AG09319 (cell line): Measurements from ENCODE around the gene MRPS23.
"Not testable (repeated sequence)": the region's sequence is repeated elsewhere in the genome, so short reads cannot be mapped to it uniquely, and the experiment has no call there.

Experiments used
- DNase-seq: peaks from one replicate; pipeline ENCODE4 v3.0.0-alpha.2; 2010; ENCODE audit warnings: low read depth; ENCODE audit errors: extremely low read depth
- TF ChIP-seq, protein P1 (sequence below): IDR thresholded peaks from 2 replicates; pipeline ENCODE4 v1.5.1; 2011; ENCODE audit warnings: low read depth, mild to moderate bottlenecking, inconsistent platforms, low read length, moderate library complexity

MRPS23 gene

DNA sequence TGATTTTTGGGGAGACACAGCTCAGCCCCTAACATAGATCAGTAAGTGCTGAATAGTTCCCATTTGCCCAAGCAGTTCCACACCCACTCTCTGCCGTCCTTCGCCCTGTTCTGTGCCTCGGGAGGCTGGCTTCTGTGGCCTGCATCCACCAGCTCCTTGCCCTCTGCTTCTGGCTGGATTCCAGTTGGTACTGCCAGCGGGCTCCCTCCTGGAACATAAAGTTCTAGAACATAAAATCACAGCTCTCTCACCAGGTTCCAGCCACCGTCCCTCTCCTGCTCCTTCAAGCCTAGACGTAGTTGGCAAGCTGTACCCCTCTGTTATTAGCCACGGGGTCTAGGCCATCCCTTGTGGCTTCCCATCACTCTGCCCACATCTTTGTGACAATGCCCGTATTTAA lies 3.9 kb upstream of the MRPS23 start:
- TF ChIP-seq, protein P1, sequence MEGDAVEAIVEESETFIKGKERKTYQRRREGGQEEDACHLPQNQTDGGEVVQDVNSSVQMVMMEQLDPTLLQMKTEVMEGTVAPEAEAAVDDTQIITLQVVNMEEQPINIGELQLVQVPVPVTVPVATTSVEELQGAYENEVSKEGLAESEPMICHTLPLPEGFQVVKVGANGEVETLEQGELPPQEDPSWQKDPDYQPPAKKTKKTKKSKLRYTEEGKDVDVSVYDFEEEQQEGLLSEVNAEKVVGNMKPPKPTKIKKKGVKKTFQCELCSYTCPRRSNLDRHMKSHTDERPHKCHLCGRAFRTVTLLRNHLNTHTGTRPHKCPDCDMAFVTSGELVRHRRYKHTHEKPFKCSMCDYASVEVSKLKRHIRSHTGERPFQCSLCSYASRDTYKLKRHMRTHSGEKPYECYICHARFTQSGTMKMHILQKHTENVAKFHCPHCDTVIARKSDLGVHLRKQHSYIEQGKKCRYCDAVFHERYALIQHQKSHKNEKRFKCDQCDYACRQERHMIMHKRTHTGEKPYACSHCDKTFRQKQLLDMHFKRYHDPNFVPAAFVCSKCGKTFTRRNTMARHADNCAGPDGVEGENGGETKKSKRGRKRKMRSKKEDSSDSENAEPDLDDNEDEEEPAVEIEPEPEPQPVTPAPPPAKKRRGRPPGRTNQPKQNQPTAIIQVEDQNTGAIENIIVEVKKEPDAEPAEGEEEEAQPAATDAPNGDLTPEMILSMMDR = no peak
- no peak for DNase-seq

DNA sequence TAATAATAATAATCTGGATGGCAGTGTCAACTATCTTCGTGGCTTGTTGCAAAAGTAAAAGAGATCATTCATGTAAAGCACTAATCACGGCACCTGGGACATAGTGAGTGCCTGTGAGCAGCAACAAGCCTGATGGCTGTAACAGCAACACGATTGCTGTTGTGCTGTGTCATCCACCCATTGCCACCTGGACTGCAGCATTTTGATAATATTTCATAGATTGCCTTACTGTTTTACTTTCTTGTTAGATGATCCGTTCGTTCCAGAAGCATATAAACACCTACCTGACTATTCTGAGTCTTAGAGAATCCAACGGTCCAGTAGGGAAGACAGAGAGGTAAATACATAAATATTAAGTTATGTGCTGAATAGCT lies 3.1 kb upstream of the MRPS23 start:
- no peak for DNase-seq
- TF ChIP-seq, protein P1 = no peak

DNA sequence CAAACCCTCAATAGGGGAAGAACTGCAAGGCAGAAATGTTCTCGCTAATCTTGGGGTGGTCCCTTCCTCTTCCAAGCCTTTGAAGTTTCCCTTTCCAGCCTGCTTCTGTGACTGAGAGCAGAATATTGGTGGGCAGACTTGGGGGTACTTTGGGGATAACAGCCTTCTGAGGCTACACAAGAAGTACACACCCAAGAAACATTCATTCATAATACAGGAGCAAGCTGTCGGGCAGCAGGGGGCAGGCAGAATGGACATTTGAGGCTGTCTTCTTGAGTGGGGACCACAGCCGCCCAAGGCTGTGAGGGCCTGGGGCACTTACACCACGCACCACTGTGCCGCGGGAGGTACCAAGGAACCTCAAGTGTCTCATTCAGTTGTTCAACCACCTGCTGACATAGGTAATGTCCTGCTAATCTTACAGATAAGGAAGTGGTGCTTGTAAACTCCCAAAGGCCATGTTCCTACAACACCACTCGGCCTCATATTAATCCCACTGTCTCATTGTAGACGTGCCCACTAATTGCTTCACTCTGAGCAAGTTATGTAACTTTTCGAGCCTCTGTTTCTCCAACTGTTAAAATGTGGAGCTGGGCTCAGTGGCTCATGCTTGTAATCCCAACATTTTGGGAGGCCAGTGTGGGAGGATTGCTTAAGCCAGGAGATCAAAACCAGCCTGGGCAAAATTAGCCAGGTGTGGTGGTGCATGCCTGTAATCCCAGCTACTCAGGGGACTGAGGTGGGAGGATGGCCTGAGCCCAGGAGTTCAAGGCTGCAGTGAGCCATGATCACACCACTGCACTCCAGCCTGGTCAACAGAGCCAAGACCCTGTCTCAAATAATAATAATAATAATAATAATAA lies 2.5 kb upstream of the MRPS23 start:
- TF ChIP-seq, protein P1 = no peak

DNA sequence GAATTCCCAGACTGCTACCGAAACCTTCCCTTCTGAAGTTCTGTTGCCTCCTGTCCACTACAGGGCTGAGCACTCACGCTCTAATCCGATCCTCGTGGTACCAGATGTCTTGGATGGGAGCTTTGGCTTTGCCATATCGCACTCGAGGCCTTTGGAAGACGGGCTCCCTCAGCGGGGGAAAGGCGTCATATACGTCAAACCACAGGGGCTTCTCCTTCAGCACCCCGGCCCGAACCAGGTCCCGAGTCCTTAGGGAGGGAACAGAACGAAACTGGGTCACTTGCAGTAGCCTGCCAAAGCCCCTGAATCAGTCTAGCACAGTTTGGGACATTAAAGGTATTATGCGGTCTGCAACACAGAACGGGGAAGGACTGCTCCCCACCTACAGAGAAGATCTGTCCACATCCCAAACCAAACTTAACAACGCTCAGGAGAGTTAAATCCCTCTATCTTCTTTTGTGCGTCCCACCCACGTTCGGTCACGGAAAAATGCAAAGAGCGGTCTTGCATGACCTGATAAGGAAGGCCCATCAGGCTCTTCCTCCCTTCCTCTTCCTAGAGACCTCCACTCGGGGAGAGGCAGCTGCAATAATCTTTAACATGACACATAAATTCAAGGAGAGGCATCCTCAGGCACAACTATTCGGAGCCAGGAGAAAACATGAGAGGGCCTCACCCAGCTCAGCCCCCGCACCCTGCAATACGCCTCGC lies 526 bp downstream of the MRPS23 start:
- no peak for DNase-seq
- TF ChIP-seq, protein P1 = no peak

More for the DNA sequence above, 2.5 kb upstream of the MRPS23 start:
- DNase-seq = no peak

DNA sequence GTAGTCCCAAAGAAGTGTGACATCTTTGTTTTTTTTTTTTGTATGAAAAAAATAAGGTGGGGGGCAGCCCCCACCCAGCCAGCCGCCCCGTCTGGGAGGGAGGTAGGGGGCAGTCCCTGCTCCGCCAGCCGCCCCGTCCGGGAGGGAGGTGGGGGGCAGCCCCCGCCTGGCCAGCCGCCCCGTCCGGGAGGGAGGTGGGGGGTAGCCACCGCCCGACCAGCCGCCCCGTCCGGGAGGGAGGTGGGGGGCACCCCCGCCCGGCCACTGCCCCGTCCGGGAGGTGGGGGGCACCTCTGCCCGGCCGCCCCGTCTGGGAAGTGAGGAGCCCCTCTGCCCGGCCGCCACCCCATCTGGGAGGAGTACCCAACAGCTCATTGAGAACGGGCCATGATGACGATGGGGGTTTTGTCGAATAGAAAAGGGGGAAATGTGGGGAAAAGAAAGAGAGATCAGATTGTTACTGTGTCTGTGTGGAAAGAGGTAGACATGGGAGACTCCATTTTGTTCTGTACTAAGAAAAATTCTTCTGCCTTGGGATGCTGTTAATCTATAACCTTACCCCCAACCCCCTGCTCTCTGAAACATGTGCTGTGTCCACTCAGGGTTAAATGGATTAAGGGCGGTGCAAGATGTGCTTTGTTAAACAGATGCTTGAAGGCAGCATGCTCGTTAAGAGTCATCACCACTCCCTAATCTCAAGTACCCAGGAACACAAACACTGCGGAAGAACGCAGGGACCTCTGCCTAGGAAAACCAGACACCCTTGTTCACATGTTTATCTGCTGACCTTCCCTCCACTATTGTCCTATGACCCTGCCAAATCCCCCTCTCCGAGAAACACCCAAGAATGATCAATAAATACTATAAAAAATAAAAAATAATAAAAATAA lies 3.5 kb downstream of the MRPS23 start:
- not testable (repeated sequence) for DNase-seq

DNA sequence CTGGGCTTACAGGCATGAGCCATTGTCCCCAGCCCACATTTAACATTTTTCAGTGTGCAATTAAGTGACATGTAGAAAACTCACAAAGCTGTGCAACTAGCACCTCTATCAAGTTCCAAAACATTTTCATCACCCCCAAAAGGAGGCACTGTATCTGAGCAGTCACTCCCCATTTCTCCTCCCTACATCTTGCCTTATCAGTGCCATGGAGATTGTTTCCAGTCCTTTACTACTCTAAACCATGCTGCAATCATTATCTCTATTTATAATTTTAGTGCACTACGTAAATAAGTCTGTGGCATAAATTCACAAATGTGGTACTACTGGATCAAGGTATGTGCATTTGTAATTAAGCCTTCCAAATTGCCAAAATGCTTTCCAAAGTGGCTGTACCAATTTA lies 7.6 kb downstream of the MRPS23 start:
- TF ChIP-seq, protein P1 = no peak
- DNase-seq = no peak

DNA sequence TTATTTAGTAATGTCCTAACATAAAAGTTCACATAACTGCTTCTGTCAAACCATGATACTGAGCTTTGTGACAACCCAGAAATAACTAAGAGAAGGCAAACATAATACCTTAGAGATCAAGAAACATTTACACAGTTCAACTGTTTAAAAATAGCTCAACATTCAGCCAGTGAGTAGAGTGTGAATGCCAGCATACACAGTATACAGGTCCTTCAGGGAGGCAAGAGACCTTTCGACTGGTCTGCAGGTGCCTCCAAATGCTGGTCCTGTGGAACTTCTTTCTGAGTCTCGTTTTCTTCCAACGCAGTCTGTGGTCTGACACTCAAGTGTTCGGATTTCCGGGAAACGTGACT lies 10.3 kb downstream of the MRPS23 start:
- TF ChIP-seq, protein P1 = no peak
- DNase-seq = no peak
